Left renal pelvis (tissue), 4 donors: ENCODE results near the gene GZMM. TPM values are rescaled to one million over a fixed set of nuclear protein-coding genes. Genes with fewer than 3 reads are reported as not detected.

Source experiments
- DNase-seq, 4 donors: peaks; one replicate each; pipeline ENCODE4 v3.0.0-alpha.2; 2013; ENCODE audit warnings: low read depth in 4 of 4, low spot score in 3 of 4
- polyA plus RNA-seq, 4 donors: library from polyadenylated mRNA; unstranded; fragments of 120-200 nt; gene quantifications; one replicate each; pipeline ENCODE4 v1.2.1, GENCODE V29; 2013; ENCODE audit not compliant: insufficient read length in 4 of 4

GZMM gene
- polyA plus RNA-seq: under 1 TPM in 3 of 4 donors, not detected in 1; 0.23 to 0.94 (median 0.37) TPM

DNA sequence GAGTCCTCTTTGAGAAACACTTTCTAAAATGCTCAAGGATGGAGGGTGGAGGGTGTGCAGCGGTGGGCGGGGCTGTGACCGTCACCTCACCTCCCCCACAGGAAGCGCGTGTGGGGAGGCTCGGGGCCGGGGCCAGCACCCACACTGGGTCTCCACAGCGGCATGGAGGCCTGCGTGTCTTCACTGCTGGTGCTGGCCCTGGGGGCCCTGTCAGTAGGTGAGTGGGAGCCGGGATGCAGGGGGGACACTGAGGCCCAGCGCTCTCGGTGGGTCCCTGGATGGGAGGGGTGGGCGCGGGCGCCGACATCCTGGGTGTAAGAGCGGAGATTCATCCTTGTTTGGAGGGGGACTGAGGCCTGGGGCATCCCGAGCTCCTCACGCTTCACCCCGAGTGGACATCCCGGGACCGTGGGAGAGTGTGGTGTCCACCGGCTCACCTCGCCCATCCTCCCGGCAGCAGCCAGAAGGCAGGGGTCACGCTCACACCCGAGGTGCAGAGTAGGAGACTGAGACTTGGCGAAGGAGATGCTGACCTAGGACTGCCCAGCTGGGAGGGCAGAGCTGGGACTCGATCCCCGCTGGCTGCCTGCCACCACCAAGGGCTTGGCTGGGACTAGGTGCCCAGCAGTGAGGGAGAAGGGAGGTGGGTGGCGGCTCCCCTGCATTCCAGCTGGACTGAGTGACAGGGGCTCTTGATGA lies at the start of gene GZMM:
GZMM (plus strand) TSS at position 144 of the 699 bp plus-strand sequence; CDS start at position 163, 19 bp downstream.
- DNase-seq: no peak

GRCh38 chr19:494171-495080 lies 49.4 kb upstream of the GZMM start:
- no peak for DNase-seq

- DNase-seq: no peak
Observed at GRCh38 chr19:495081-495401, 48.8 kb upstream of the GZMM start.

DNA sequence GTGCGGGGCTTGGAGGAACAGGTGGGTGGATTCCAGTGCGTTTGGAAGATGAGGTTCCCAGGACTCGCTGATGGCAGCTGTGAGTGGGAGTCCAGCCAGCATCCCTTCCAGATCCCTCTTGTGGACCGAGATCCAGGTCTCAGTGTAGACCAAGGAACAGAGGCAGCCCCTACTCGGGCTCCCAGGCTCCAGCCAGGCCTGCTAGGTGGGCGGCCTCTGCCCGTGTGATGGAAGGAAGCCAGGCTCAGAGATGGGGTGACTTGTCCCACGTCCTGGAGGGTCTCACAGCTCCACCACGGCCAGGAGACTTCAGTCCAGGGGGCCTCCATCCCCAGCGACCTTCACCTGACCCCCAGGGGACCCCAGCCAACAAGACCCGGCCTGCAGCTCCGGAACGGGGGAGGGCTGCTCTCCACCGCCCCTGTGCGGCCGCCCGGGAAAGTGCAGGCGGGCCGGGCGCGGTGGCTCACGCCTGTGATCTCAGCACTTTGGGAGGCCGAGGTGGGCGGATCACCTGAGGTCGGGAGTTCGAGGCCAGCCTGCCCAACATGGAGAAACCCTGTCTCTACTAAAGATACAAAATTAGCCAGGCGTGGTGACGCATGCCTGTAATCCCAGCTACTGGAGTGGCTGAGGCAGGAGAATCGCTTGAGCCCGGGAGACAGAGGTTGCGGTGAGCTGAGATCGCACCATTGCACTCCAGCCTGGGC lies 48.3 kb upstream of the GZMM start:
- no peak for DNase-seq

GRCh38 chr19:496112-496665 lies 47.7 kb upstream of the GZMM start, which contains the start of gene MADCAM1:
Gene MADCAM1 (plus strand): TSS chr19:496486. CDS start chr19:496500, 14 bp downstream.
- DNase-seq: no peak

DNA sequence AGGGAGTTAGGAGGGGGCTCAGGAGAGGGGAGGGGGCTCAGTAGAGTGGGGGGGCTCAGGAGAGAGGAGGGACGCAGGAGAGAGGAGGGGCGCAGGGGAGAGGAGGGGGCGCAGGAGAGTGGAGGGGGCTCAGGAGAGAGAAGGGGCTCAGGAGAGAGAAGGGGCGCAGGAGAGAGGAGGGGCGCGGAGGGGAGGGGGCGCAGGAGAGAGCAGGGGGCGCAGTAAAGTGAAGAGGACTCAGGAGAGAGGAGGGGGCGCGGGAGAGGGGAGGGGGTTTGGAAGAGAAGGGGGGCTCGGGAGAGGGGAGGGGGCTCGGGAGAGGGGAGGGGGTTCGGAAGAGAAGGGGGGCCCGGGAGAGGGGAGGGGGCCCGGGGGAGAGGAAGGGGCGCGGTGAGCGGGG lies 46.9 kb upstream of the GZMM start:
- DNase-seq: no peak

- DNase-seq: no peak
Observed at GRCh38 chr19:497491-497868, 46.4 kb upstream of the GZMM start.

DNA sequence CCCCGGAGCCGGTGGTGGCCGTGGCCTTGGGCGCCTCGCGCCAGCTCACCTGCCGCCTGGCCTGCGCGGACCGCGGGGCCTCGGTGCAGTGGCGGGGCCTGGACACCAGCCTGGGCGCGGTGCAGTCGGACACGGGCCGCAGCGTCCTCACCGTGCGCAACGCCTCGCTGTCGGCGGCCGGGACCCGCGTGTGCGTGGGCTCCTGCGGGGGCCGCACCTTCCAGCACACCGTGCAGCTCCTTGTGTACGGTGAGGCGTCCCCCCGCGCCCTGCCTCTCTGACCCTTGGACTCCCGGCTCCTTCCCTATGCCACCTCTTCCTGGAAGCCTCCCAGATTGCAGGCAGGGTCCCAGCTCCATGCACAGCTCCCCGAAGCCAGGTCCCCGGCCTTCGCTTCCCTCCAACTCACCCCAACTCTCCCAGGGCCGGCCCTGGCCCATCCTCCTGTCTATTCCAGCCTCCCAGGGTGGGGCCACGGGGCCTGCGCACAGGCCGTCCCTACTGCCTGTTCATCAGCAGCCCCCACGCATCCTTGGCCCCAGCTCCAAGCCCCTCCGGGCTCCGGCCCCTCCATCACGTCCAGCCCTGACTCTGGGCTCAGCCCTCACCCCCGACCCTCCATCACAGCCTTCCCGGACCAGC lies 45.9 kb upstream of the GZMM start:
- no peak for DNase-seq

DNA sequence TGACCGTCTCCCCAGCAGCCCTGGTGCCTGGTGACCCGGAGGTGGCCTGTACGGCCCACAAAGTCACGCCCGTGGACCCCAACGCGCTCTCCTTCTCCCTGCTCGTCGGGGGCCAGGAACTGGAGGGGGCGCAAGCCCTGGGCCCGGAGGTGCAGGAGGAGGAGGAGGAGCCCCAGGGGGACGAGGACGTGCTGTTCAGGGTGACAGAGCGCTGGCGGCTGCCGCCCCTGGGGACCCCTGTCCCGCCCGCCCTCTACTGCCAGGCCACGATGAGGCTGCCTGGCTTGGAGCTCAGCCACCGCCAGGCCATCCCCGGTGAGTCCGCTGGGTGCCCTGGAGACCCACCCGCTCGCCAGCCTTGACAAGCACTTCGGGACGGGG lies 45.4 kb upstream of the GZMM start:
- no peak for DNase-seq

DNA sequence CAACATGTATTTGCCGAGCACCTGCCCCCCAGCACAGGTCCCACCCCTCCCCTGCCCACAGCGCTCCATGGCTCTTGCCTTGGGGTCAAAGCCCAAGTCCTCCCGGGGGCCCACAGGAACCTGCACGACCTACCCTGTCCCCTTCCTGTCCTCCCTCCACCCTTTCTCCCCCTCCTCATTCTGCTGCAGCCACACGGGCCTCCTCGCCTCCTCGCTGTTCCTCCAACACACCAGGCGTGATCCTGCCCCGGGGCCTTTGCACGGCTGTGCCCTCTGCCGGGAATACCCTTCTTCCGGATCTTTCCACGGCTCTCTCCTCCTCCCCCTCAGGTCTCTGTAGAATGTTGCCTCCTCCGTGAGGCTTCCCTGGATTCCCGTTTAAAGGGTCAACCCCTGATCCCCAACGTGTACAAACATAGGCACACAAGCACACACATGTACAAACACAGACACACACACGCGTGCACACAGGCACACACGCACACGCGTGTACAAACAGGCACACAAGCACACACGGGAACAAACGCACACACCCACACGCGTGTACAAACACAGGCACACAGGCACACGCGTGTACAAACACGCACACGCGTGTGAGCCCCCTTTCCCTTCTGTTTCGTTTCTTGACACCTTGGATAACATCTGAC lies 44.8 kb upstream of the GZMM start:
- no peak for DNase-seq

GRCh38 chr19:501646-502045 lies 42.2 kb upstream of the GZMM start:
- DNase-seq: no peak

GRCh38 chr19:504616-505015 lies 39.2 kb upstream of the GZMM start:
- DNase-seq: no peak

DNA sequence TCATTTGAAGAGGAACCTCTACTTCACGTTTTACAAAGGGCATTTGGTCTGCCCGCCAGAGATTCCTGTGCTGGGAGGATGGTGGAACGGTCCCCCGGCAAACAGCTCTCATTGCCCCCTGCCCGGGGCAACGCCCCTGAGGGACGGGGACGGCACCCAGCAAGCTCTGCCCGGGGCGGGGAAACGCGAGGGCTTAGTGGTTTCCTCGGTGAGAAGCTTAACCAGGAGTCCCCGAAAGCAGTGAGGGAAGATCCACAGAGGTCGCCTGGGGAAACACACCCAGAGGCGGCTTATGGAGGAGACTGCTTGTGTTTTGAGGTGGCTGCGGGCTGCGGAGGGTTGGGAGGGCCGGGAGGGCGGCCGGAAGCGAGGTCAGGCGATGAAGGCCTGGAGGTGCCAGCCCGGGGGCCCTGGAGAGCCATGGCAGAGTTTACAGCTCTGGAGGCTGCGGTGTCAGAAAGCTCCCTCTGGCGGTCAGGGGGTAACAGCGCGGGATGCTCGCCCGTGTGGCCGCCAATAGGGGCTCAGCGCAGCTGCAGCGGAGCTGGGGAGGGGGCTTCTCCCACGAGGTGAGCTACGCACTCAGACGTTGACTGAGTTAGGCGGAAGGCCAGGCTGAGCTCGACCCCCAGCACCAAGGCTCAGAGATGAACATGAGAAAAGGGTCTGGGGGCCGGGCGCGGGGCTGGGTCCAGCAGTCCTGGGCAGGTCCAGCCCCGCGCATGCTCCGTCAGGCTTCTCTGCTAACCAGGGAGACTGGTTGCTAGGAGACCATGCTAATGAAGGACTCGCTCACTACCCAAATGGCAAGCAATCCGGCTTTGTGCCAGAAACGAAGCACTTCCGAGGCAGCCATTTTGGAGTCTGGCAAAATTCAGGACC lies 37.2 kb upstream of the GZMM start:
- DNase-seq: peak; percentile 100

DNA sequence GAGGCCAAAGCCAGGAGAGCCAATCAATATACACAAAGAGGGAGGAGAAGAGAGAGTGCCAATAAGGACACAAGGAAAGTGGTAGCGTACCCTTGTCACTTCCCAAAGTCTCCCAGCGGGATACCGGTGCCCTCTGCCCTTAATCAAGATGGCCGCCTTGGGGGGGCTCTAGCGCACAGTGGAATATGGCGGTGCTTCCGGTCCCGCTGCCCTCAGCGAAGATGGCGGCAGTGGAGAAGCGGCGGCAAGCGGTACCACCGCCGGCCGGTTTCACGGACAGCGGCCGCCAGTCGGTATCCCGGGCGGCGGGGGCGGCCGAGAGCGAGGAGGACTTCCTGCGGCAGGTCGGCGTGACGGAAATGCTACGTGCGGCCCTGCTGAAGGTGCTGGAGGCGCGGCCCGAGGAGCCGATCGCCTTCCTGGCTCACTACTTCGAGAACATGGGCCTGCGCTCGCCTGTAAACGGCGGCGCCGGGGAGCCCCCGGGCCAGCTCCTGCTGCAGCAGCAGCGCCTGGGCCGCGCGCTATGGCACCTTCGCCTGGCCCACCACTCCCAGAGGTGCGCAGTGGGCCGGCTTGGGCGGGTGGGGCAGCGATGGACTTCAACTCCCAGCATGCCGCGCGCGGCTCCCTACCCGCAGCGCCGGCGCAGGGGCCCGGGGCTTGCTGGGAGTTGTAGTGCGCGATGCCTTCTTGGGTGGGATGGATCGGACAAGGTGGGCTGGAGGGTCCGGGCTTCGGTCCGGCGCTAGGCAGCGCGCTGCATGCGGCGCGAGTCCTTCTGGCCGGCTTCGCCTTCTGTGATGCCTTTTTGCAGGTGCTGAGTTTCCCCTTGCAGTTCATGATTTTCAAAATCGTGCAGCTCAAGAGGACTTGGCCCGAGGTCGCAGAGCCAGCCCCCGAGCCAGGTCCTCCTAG lies 36.3 kb upstream of the GZMM start, which contains the start of gene TPGS1:
TPGS1 (plus strand) TSS at position 212 of the 918 bp plus-strand sequence; CDS start at position 222, 10 bp downstream.
- no peak for DNase-seq

- no peak for DNase-seq
Observed at GRCh38 chr19:508204-509150, 35.4 kb upstream of the GZMM start.

- DNase-seq: no peak
Observed at GRCh38 chr19:510606-511100, 33.2 kb upstream of the GZMM start.
